HepG2 (cell line): Measurements from ENCODE around the gene ERLEC1. TPM values are rescaled to one million over a fixed set of nuclear protein-coding genes. Genes with fewer than 3 reads are reported as not detected.

ENCODE experiments used
- ADNP ChIP-seq: sonication (generic); formaldehyde crosslinking; IDR thresholded peaks from 2 replicates; pipeline ENCODE4 v1.4.0; 2020; ENCODE audit warnings: missing genetic modification reagents
- ATM ChIP-seq: fragments of 450-650 bp; IDR thresholded peaks from 2 replicates; pipeline ENCODE4 v1.7.1; 2017; ENCODE audit warnings: mild to moderate bottlenecking, borderline replicate concordance
- CENPT ChIP-seq: sonication (generic); formaldehyde crosslinking; IDR thresholded peaks from 2 replicates; pipeline ENCODE4 v1.8.0; 2022; ENCODE audit warnings: low read depth, mild to moderate bottlenecking, moderate library complexity, missing genetic modification reagents
- CREBL2 ChIP-seq: sonication (generic); formaldehyde crosslinking; IDR thresholded peaks from 2 replicates; pipeline ENCODE4 v1.8.1; 2023; ENCODE audit warnings: missing genetic modification reagents, mild to moderate bottlenecking, borderline replicate concordance
- FOSL1 ChIP-seq: sonication (generic); formaldehyde crosslinking; IDR thresholded peaks from 2 replicates; pipeline ENCODE4 v1.9.0; 2021; ENCODE audit warnings: missing genetic modification reagents, borderline replicate concordance
- HOMEZ ChIP-seq: IDR thresholded peaks from 2 replicates; pipeline ENCODE4 v1.6.1; 2016; ENCODE audit warnings: low read depth
- JUNB ChIP-seq: sonication (generic); formaldehyde crosslinking; IDR thresholded peaks from 2 replicates; pipeline ENCODE4 v1.8.0; 2022; ENCODE audit warnings: missing genetic modification reagents, mild to moderate bottlenecking, borderline replicate concordance
- PBX2 ChIP-seq: IDR thresholded peaks from 2 replicates; pipeline ENCODE4 v1.6.1; 2016; ENCODE audit warnings: control low read depth
- PBX3 ChIP-seq: sonication (generic); formaldehyde crosslinking; IDR thresholded peaks from 2 replicates; pipeline ENCODE4 v1.8.1; 2023; ENCODE audit warnings: missing genetic modification reagents, inconsistent platforms, borderline replicate concordance
- PHF21A ChIP-seq: sonication (generic); formaldehyde crosslinking; IDR thresholded peaks from 2 replicates; pipeline ENCODE4 v1.5.0; 2020; ENCODE audit warnings: mild to moderate bottlenecking, missing genetic modification reagents
- PHF8 ChIP-seq: sonication (generic); formaldehyde crosslinking; IDR thresholded peaks from 2 replicates; pipeline ENCODE4 v1.5.0; 2020; ENCODE audit warnings: missing genetic modification reagents
- RAD21 ChIP-seq: fragments of 450-650 bp; formaldehyde crosslinking; IDR thresholded peaks from 2 replicates; pipeline ENCODE4 v1.5.0; 2020; ENCODE audit warnings: mild to moderate bottlenecking
- SNAPC2 ChIP-seq: sonication (generic); formaldehyde crosslinking; IDR thresholded peaks from 2 replicates; pipeline ENCODE4 v1.8.1; 2022; ENCODE audit warnings: mild to moderate bottlenecking, missing genetic modification reagents
- SRF ChIP-seq: IDR thresholded peaks from 2 replicates; pipeline ENCODE4 v1.6.1; 2011; ENCODE audit warnings: mild to moderate bottlenecking, low read depth, low read length, moderate library complexity
- TBX2 ChIP-seq: sonication (generic); formaldehyde crosslinking; IDR thresholded peaks from 2 replicates; pipeline ENCODE4 v1.5.0; 2020; ENCODE audit warnings: missing genetic modification reagents, mild to moderate bottlenecking, borderline replicate concordance
- ZBTB7A ChIP-seq: sonication (generic); formaldehyde crosslinking; IDR thresholded peaks from 2 replicates; pipeline ENCODE4 v1.8.0; 2022; ENCODE audit warnings: mild to moderate bottlenecking, missing genetic modification reagents
- ZMYM4 ChIP-seq: sonication (generic); formaldehyde crosslinking; IDR thresholded peaks from 2 replicates; pipeline ENCODE4 v1.8.1; 2023; ENCODE audit warnings: mild to moderate bottlenecking, missing genetic modification reagents
- ZNF20 ChIP-seq: sonication (generic); formaldehyde crosslinking; IDR thresholded peaks from 2 replicates; pipeline ENCODE4 v1.4.0; 2020; ENCODE audit warnings: mild to moderate bottlenecking, moderate library complexity, missing genetic modification reagents
- ZNF263 ChIP-seq: sonication (generic); formaldehyde crosslinking; IDR thresholded peaks from 2 replicates; pipeline ENCODE4 v1.4.0; 2020; ENCODE audit warnings: missing genetic modification reagents
- ZNF558 ChIP-seq: sonication (generic); formaldehyde crosslinking; IDR thresholded peaks from 2 replicates; pipeline ENCODE4 v1.9.0; 2022; ENCODE audit warnings: mild to moderate bottlenecking, missing genetic modification reagents, borderline replicate concordance
- ZNF577 ChIP-seq: sonication (generic); formaldehyde crosslinking; IDR thresholded peaks from 2 replicates; pipeline ENCODE4 v1.4.0; 2020; ENCODE audit warnings: mild to moderate bottlenecking, low read depth, missing genetic modification reagents, borderline replicate concordance
- ZNF614 ChIP-seq: IDR thresholded peaks from 2 replicates; pipeline ENCODE4 v1.6.1; 2018; ENCODE audit warnings: missing biosample characterization, missing genetic modification reagents, inconsistent platforms, borderline replicate concordance
- ZNF660 ChIP-seq: sonication (generic); formaldehyde crosslinking; IDR thresholded peaks from 2 replicates; pipeline ENCODE4 v1.5.1; 2020; ENCODE audit warnings: mild to moderate bottlenecking, low read depth, missing genetic modification reagents, borderline replicate concordance
- ZNF710 ChIP-seq: sonication (generic); formaldehyde crosslinking; IDR thresholded peaks from 2 replicates; pipeline ENCODE4 v1.5.0; 2020; ENCODE audit warnings: mild to moderate bottlenecking, missing genetic modification reagents, borderline replicate concordance
- ZSCAN30 ChIP-seq: sonication (generic); formaldehyde crosslinking; IDR thresholded peaks from 2 replicates; pipeline ENCODE4 v1.5.0; 2020; ENCODE audit warnings: mild to moderate bottlenecking, missing genetic modification reagents
- polyA plus RNA-seq, 8 experiments: library from polyadenylated mRNA; depleted of rRNA in 3 of 8; stranded (reverse) in 7 of 8; unstranded in 1 of 8; fragments of >200 nt; fragmentation: Illumina TruSeq in 4 of 8; extraction: Trizol in 4 of 8; gene quantifications; 2 replicates each; pipeline versions ENCODE4 v1.2.1 to v1.2.3, GENCODE V29; 2011 to 2016; ENCODE audit warnings: low read depth in 4 of 8, missing spikeins in 1 of 8, mixed read lengths in 1 of 8; ENCODE audit not compliant: insufficient read depth in 1 of 8
- total RNA-seq, 5 experiments: library from RNA; depleted of rRNA; stranded (reverse); fragments of >200 nt; fragmentation: Illumina TruSeq; extraction: Trizol; gene quantifications; 2 replicates each; pipeline ENCODE4 v1.2.3, GENCODE V29; 2016; ENCODE audit warnings: low read depth in 1 of 5

Gene ERLEC1
- total and polyA plus RNA-seq, 2 of the 13 experiments (the other 11 are each of a cell fraction or from before 2014, with no cell fraction given): 87.3 to 88.4 TPM

DNA sequence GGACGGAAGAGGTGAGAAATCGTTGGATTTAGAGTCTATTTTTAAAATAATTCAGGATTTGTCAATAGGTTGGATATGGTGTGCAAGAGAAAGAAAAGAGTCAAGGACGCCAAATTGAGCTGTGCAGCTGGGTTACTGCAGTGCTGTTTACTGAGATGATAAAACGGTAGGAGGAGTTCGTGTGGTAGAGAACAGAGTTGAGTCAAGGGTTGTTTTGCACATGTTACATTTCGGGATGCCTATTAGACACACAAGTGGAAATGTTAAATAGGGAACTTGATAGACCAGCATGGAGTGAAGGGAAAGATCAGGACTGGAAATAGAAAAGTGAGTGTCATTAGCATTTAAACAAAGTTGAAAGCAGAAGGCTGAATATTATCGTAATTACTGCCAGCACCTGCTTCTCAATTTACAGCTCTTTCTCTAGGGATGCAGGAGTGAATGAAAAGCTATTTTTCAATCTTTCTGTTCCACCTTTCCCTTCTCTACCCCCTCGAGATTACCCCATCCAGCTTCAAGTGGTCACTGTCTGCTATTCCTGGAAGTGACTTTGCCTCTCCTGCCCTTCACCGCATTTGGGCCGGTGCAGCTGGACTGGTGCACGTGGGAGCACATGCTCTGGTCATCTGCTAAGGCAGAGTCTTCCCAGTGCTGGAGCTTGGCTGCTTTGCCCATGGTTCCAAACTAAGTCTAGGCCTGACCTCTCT lies 42.6 kb downstream of the ERLEC1 start (continued):
- TF ChIP-seq TBX2 (CRISPR knock-in tag) (no peak), ADNP (CRISPR knock-in tag) (no peak), PHF21A (no peak), ZNF20 (CRISPR knock-in tag) (no peak), SNAPC2 (CRISPR knock-in tag) (no peak), PBX2 (CRISPR knock-in tag) (no peak), PBX3 (CRISPR knock-in tag) (no peak), ZNF660 (CRISPR knock-in tag) (no peak), RAD21 (CRISPR knock-in tag) (no peak), CENPT (CRISPR knock-in tag) (no peak), FOSL1 (CRISPR knock-in tag) (no peak), ZNF558 (no peak), CREBL2 (CRISPR knock-in tag) (no peak), HOMEZ (CRISPR knock-in tag) (peak; percentile 83; the same call in 1 of the 2 replicates), ATM (no peak), ZNF263 (peak; percentile 24; the same call in 1 of the 2 replicates), ZNF614 (CRISPR knock-in tag) (no peak), ZSCAN30 (CRISPR knock-in tag) (no peak), JUNB (CRISPR knock-in tag) (no peak), ZNF710 (peak; percentile 43; the same call in 1 of the 2 replicates), PHF8 (CRISPR knock-in tag) (no peak), SRF (no peak), ZNF577 (CRISPR knock-in tag) (no peak), ZMYM4 (CRISPR knock-in tag) (0 out of 2 replicates have a peak, but pooled peaks have one; percentile 40), ZBTB7A (CRISPR knock-in tag) (no peak)
